Measurements from ENCODE around the gene ZNF90. TPM values are rescaled to one million over a fixed set of nuclear protein-coding genes. Genes with fewer than 3 reads are reported as not detected.
A peak's percentile ranks its signal among the peaks of the same experiment; 100 is the strongest.

ZNF90 gene
- total RNA-seq, 2 donors from 2014 or later, result 2.4 to 12.7 TPM

DNA sequence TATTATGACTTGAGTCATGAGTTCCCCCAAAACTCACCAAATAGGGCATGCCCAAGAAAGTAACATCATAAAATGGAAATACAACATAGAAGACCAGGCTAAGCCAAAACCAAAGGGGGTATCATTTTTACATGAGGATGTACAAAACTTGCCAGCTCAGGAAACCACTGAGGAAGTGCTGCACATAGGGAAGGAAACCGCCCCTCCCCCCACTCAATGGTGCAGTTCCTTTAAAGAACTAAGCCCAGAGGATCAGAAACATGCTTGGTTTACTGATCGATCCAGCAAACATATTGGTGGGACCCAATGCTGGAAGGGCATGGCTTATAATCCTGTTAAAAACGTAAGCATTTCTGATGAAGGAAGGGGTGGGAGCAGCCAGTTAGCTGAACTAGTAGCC lies 85.0 kb downstream of the ZNF90 start:
- Histone ChIP-seq H3K9me3 (no peaks in the 10 kb centered on the region), H3K4me1 (ENCODE audit: control insufficient read depth in 1 of 2, low read depth in 2 of 2) (peaks cover 1 to 2% of the 10 kb centered on the region in 2 donors), H3K4me3 (no peak overlapping the region), H3K27ac (no peak overlapping the region), H3K36me3 (no peaks in the 10 kb centered on the region), H3K27me3 (replicated peaks; ENCODE audit: insufficient read depth) (no peaks in the 10 kb centered on the region)
- DNase-seq (ENCODE audit: low spot score), result no peak
- no peak for ATAC-seq (ENCODE audit: insufficient number of reproducible peaks, low FRiP score, low read depth)
- TF ChIP-seq, protein P1, sequence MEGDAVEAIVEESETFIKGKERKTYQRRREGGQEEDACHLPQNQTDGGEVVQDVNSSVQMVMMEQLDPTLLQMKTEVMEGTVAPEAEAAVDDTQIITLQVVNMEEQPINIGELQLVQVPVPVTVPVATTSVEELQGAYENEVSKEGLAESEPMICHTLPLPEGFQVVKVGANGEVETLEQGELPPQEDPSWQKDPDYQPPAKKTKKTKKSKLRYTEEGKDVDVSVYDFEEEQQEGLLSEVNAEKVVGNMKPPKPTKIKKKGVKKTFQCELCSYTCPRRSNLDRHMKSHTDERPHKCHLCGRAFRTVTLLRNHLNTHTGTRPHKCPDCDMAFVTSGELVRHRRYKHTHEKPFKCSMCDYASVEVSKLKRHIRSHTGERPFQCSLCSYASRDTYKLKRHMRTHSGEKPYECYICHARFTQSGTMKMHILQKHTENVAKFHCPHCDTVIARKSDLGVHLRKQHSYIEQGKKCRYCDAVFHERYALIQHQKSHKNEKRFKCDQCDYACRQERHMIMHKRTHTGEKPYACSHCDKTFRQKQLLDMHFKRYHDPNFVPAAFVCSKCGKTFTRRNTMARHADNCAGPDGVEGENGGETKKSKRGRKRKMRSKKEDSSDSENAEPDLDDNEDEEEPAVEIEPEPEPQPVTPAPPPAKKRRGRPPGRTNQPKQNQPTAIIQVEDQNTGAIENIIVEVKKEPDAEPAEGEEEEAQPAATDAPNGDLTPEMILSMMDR (IDR thresholded peaks at IDR 0.05), result no peak

DNA sequence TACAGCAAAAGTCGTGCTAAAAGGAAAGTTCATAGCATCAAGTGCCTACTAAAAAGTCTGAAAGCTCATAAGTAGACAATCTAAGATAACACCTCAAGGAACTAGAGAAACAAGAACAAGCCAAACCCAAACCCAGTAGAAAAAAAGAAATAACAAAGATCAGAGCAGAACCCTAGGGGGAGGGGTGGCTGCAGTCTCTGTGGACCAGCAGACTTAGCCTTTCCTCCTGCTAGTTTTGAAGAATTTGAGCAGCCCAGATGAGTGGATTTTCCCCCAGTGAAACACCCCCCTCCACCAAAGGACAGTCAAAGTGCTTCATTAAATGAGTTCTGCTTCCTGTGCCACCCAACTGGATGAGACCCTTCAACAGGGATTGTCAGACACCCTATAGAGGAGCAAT lies 86.7 kb downstream of the ZNF90 start:
- peaks cover 2% of the 10 kb centered on the region for H3K36me3 ChIP-seq
- ATAC-seq (ENCODE audit: insufficient number of reproducible peaks, low FRiP score, low read depth), result no peak
- H3K9me3 ChIP-seq, result no peaks in the 10 kb centered on the region
- DNase-seq (ENCODE audit: low spot score), result no peak
- H3K27me3 ChIP-seq (replicated peaks; ENCODE audit: insufficient read depth), result no peaks in the 10 kb centered on the region
- H3K4me1 ChIP-seq (ENCODE audit: control insufficient read depth in 1 of 2, low read depth in 2 of 2), result peaks cover 4 to 14% of the 10 kb centered on the region in 2 donors
- no peak overlapping the region for H3K27ac ChIP-seq
- no peak overlapping the region for H3K4me3 ChIP-seq
- TF ChIP-seq, protein P1 (IDR thresholded peaks at IDR 0.05), result no peak

DNA sequence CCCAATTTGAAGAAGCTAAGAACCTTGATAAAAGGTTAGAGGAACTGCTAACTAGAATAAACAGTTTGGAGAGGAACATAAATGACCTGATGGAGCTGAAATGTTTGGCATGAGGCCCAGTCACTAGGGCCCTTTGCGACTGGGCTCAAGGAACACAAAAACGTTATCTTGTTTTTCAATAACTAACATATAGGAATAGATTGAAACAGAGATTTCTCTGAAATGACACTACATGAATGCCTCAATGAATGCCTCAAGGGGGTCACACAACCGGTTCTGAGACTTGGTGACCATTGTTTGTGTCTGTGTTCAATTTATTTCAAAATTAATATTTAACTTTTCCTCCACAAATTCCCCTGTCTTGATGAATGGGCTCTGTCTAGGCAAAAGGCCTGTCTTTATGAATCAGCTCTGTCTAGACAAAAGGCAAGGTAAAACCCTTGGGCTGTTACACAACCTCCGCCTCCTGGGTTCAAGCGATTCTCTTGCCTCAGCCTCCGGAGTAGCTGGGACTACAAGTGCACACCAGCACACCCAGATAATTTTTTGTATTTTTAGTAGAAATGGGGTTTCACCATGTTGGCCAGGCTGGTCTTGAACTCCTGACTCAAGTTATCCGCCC lies 88.3 kb downstream of the ZNF90 start:
- no peak overlapping the region for H3K4me3 ChIP-seq
- H3K27me3 ChIP-seq (replicated peaks; ENCODE audit: insufficient read depth), result no peaks in the 10 kb centered on the region
- no peaks in the 10 kb centered on the region for H3K9me3 ChIP-seq
- TF ChIP-seq, protein P1 (IDR thresholded peaks at IDR 0.05), result no peak
- H3K36me3 ChIP-seq, result peaks cover 5% of the 10 kb centered on the region
- no peak overlapping the region for H3K27ac ChIP-seq
- ATAC-seq (ENCODE audit: insufficient number of reproducible peaks, low FRiP score, low read depth) (no peak), DNase-seq (ENCODE audit: low spot score) (no peak)
- H3K4me1 ChIP-seq (ENCODE audit: control insufficient read depth in 1 of 2, low read depth in 2 of 2), result peaks cover 4 to 14% of the 10 kb centered on the region in 2 donors

DNA sequence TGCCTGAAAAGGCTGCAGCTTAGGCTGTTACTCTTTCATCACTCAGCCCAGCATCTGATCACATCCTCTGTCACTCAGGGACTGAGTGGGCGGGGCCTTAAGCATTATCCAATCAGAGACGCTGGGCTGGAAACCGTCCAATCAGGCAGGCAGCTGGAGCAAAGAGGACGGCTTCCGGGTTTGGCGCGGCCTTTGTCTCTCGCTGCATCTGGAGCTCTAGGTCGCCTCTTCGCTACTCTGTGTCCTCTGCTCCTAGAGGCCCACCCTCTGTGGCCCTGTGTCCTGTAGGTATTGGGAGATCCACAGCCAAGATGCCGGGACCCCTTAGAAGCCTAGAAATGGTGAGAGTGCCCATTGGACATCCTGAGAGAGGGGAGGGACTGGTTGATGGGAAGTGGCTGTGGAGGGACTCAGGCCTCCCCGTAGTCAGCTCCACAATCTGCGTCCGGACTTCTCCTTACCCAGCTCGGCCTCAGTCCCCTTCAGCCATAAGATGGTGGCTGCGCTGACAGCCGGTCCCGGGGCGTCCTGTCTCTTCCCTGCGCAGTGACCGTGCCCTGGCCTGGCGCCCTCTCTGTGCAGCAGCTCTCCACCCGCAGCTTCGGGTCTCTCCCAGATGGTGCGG lies 89.3 kb downstream of the ZNF90 start, which contains the start of gene ZNF486:
ZNF486 (plus strand) TSS at position 195 of the 625 bp plus-strand sequence; CDS start at position 312, 117 bp downstream.
- H3K36me3 ChIP-seq, result peaks cover 14% of the 10 kb centered on the region
- H3K4me1 ChIP-seq (ENCODE audit: control insufficient read depth in 1 of 2, low read depth in 2 of 2), result peaks cover 4 to 14% of the 10 kb centered on the region in 2 donors
- H3K4me3 ChIP-seq, result peak within 1 kb of the TSS; percentile 78
- TF ChIP-seq, protein P1 (IDR thresholded peaks at IDR 0.05), result no peak
- H3K27ac ChIP-seq, result peak within 1 kb of the TSS; percentile 55 to 72
- H3K9me3 ChIP-seq, result no peaks in the 10 kb centered on the region
- DNase-seq (ENCODE audit: low spot score), result peak; percentile 97
- peak; percentile 96 for ATAC-seq (ENCODE audit: insufficient number of reproducible peaks, low FRiP score, low read depth)
- no peaks in the 10 kb centered on the region for H3K27me3 ChIP-seq (replicated peaks; ENCODE audit: insufficient read depth)

DNA sequence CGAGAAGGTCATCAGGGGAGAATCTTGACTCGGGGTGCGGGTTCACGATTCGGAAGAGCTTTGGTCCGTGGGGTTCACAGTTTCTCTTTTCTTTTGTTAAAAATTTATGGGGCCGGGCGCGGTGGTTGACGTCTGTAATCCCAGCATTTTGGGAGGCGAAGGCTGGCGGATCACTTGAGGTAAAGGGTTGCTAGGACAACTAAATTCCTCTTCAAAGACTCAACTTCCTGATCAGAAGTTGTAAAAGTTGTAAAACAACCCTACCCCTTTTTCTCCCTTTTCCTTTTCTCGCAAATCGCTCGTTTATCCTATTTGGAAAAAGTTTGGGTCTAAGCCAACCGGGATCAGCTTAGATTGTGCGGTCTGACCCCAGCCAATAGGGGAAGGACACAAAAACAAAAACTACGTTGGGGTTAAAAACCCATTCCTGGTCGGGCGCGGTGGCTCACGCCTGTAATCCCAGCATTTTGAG lies 89.9 kb downstream of the ZNF90 start:
- TF ChIP-seq, protein P1 (IDR thresholded peaks at IDR 0.05), result no peak
- Histone ChIP-seq H3K9me3 (no peaks in the 10 kb centered on the region), H3K27me3 (replicated peaks; ENCODE audit: insufficient read depth) (no peaks in the 10 kb centered on the region), H3K4me1 (ENCODE audit: control insufficient read depth in 1 of 2, low read depth in 2 of 2) (peaks cover 4 to 14% of the 10 kb centered on the region in 2 donors), H3K36me3 (peaks cover 16% of the 10 kb centered on the region), H3K4me3 (peak overlapping the region; percentile 78), H3K27ac (peak overlapping the region; percentile 55 to 72)
- ATAC-seq (ENCODE audit: insufficient number of reproducible peaks, low FRiP score, low read depth), result no peak
- DNase-seq (ENCODE audit: low spot score), result no peak

All from thoracic aorta (tissue), 2 donors.